ENCODE data around the gene COMMD9. TPM values are rescaled to one million over a fixed set of nuclear protein-coding genes. Genes with fewer than 3 reads are reported as not detected.

COMMD9 gene
- total and polyA plus RNA-seq, 2 of the 4 experiments (the other 2 are of a cell fraction), result 50.7 to 58.3 TPM

DNA sequence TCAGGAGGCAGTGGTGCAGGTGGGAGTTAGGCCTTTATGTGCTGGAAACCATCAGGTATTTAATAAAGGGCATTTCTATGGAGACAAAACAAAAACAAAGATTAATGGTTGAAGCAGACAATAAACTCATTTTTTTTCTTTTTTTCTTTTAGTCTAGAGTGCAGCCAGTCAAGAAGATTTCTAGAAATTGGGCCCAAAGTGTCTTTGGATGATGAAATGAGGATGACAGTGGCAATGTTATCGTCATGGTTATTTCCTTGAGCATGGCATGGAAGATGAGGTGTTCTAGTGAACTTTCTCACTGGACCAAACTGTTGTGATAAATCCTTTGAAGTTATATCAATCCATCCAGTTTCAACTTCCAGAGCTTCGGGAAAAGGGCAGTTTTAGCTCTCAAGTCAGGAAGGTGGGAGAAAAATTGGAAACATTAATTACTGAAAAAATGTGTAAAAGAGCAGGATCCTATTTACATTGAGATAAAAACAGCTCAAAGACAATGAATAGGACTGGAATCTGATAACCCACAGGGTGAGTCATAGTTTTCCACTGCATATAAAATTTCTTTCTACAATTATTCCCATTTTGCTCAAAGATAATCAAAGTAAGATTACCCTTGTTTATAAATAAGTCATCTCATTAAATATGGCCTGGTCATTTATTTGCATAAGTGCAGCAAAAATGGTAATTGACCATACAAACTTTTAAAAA lies 39.9 kb upstream of the COMMD9 start:
- H3K9ac ChIP-seq (ENCODE audit: low read depth, low read length), result no peak overlapping the region
- H3K27me3 ChIP-seq (ENCODE audit: control insufficient read depth, insufficient read depth, low read length), result peaks cover 5% of the 10 kb centered on the region
- intact Hi-C loops (cut with micrococcal nuclease) (no loop called here), dilution Hi-C loops (cut with HindIII; ENCODE audit: low sequenced_read_pairs, unreplicated experiment) (no loop called here), in situ Hi-C loops (cut with MboI; ENCODE audit: low sequenced_read_pairs) (no loop called here)
- no peak overlapping the region for H3K27ac ChIP-seq (ENCODE audit: insufficient read depth, low read length)
- no peak overlapping the region for H3K23ac ChIP-seq (ENCODE audit: low read depth, low read length)
- no peak overlapping the region for H2BK20ac ChIP-seq (ENCODE audit: low read depth, low read length)
- no peak overlapping the region for H4K5ac ChIP-seq (ENCODE audit: low read depth, low read length)
- H3K9me1 ChIP-seq (ENCODE audit: insufficient read depth, low read length), result no peaks in the 10 kb centered on the region
- H3K18ac ChIP-seq (ENCODE audit: low read depth, low read length), result no peak overlapping the region
- H2BK15ac ChIP-seq (ENCODE audit: low read depth, low read length), result no peak overlapping the region
- H3K4ac ChIP-seq (ENCODE audit: low read depth, low read length), result no peak overlapping the region
- H3K4me3 ChIP-seq (ENCODE audit: insufficient read depth, low read depth, low read length), result no peak overlapping the region
- H2BK5ac ChIP-seq (ENCODE audit: low read depth, low read length, poor library complexity, severe bottlenecking), result no peak overlapping the region
- no peaks in the 10 kb centered on the region for H4K20me1 ChIP-seq (ENCODE audit: insufficient read depth, low read length)
- H4K91ac ChIP-seq (ENCODE audit: insufficient read depth, low read depth, low read length), result no peak overlapping the region
- no peak overlapping the region for H3K14ac ChIP-seq (replicated peaks; ENCODE audit: low read depth, low read length)
- H3K56ac ChIP-seq (ENCODE audit: extremely low read depth, insufficient read depth, low read length), result no peak overlapping the region
- H2AK5ac ChIP-seq (ENCODE audit: low read depth, low read length), result no peak overlapping the region
- TF ChIP-seq MXI1 (IDR thresholded peaks at IDR 0.05; ENCODE audit: borderline replicate concordance, low read depth, low read length) (no peak), FOS (IDR thresholded peaks at IDR 0.05; ENCODE audit: low read depth, low read length) (peak; percentile 42; the same call in 1 of the 2 replicates), SMC3 (IDR thresholded peaks at IDR 0.05; ENCODE audit: low read depth, low read length) (no peak), CEBPB (IDR thresholded peaks at IDR 0.05; ENCODE audit: low read depth, low read length) (no peak)
- no peak overlapping the region for H2BK120ac ChIP-seq (ENCODE audit: low read depth, low read length)
- ChIA-PET POLR2A (ENCODE audit: unreplicated experiment) (interaction anchor here (0.6 kb wide), 1 partner anchor 164 kb away, joined by 3 read pairs; no protein-coding TSS in a partner anchor), CTCF (interaction anchor here (1.2 to 1.3 kb wide), 2 partner anchors 12 to 48 kb away, joined by 3 read pairs; no protein-coding TSS in a partner anchor)
- no peak overlapping the region for H2AFZ ChIP-seq (replicated peaks; ENCODE audit: low read length, poor library complexity)
- H2AK9ac ChIP-seq (replicated peaks; ENCODE audit: low read depth, low read length, poor library complexity), result no peak overlapping the region
- H3K9me3 ChIP-seq (ENCODE audit: control insufficient read depth, insufficient read depth, low read length), result no peaks in the 10 kb centered on the region
- BruUV-seq (replicated peaks), result no TSS peak
- WGBS, 2 experiments (ENCODE audit: extremely low coverage in 2 of 2, insufficient read length in 1 of 2), result no CpG with 5 or more reads among the region's 2 CpGs
- H3K4me1 ChIP-seq (ENCODE audit: control insufficient read depth, insufficient read depth, low read length), result no peaks in the 10 kb centered on the region
- no peak overlapping the region for H3K4me2 ChIP-seq (ENCODE audit: low read depth, low read length)
- no peak overlapping the region for H4K8ac ChIP-seq (ENCODE audit: low read depth in 2 of 2, low read length in 2 of 2)
- DNase-seq, result no peak
- ATAC-seq (ENCODE audit: low read depth), result no peak
- H3K36me3 ChIP-seq (ENCODE audit: control insufficient read depth, insufficient read depth, low read length), result no peaks in the 10 kb centered on the region
- H3K79me1 ChIP-seq (ENCODE audit: low read depth in 1 of 2, low read length in 2 of 2), result no peaks in the 10 kb centered on the region
